ENCODE results near the gene ABHD17C.

DNA sequence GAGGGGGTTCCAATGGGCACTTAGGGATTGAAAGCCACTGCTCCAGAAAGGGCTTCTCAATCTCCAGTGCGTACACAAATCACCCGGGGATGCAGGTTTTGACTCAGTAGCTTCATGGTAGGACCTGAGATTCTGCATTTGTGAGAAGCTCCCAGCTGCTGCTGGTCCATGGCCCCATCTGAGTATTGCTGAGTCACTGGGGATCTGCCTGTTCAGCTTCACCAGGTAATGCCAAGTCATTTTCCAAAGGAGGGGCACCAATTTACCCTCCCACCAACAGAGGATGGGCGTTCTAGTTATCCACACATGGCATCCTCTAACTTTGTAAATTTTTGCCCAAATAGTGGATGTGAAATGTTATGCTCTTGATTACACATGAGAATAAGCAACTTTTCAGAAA lies 71.2 kb downstream of the ABHD17C start:
- no peak for TF ChIP-seq EZH2 (IDR thresholded peaks at IDR 0.05; ENCODE audit: low read length, unreplicated experiment)
- TF ChIP-seq CTCF (conservative IDR thresholded peaks at IDR 0.05; ENCODE audit: low read depth, low read length) = no peak

All from PC-3 (cell line).